Muscle of arm (tissue), 12 donors: ENCODE data around the gene MYH10. TPM values are rescaled to one million over a fixed set of nuclear protein-coding genes. Genes with fewer than 3 reads are reported as not detected.

ENCODE experiments used
- DNase-seq: peaks from one replicate; pipeline ENCODE4 v3.0.0-alpha.2; 2013
- polyA plus RNA-seq, 12 donors: library from polyadenylated mRNA; unstranded; fragments of 120-200 nt; gene quantifications; one replicate each; pipeline ENCODE4 v1.2.1, GENCODE V29; 2013; ENCODE audit not compliant: insufficient read length in 12 of 12

MYH10 gene
- polyA plus RNA-seq, 12 donors: 46.1 to 100 (median 61.5) TPM; not detected in 1

GRCh38 chr17:8475781-8476180, 154.7 kb downstream of the MYH10 start:
- no peak for DNase-seq

GRCh38 chr17:8475227-8475626, 155.3 kb downstream of the MYH10 start:
- no peak for DNase-seq

GRCh38 chr17:8474826-8475225, 155.7 kb downstream of the MYH10 start:
- no peak for DNase-seq

GRCh38 chr17:8473451-8474192, 156.9 kb downstream of the MYH10 start:
- DNase-seq: no peak

GRCh38 chr17:8472663-8473062, 157.9 kb downstream of the MYH10 start:
- no peak for DNase-seq

- DNase-seq: no peak
These were observed 160.0 kb downstream of the MYH10 start for GRCh38 chr17:8470447-8471047.

- DNase-seq: no peak
These were observed 160.6 kb downstream of the MYH10 start for GRCh38 chr17:8469964-8470363.

- DNase-seq: no peak
These were observed 161.5 kb downstream of the MYH10 start for GRCh38 chr17:8468980-8469379.

- DNase-seq: peak; percentile 81
These were observed 162.4 kb downstream of the MYH10 start for GRCh38 chr17:8468127-8468526.

- no peak for DNase-seq
These were observed 163.0 kb downstream of the MYH10 start for GRCh38 chr17:8467527-8467926.

GRCh38 chr17:8466873-8467272, 163.7 kb downstream of the MYH10 start:
- no peak for DNase-seq

- DNase-seq: no peak
These were observed 164.1 kb downstream of the MYH10 start for GRCh38 chr17:8466456-8466855.

- no peak for DNase-seq
These were observed 164.8 kb downstream of the MYH10 start for GRCh38 chr17:8465759-8466158.

- DNase-seq: no peak
These were observed 165.2 kb downstream of the MYH10 start for GRCh38 chr17:8465356-8465755.

- no peak for DNase-seq
These were observed 165.6 kb downstream of the MYH10 start for GRCh38 chr17:8464941-8465340.

- no peak for DNase-seq
These were observed 167.4 kb downstream of the MYH10 start for GRCh38 chr17:8463099-8463498.

GRCh38 chr17:8462564-8462963, 168.0 kb downstream of the MYH10 start:
- DNase-seq: no peak

- DNase-seq: no peak
These were observed 170.7 kb downstream of the MYH10 start for GRCh38 chr17:8459831-8460230.

- DNase-seq: no peak
These were observed 171.4 kb downstream of the MYH10 start for GRCh38 chr17:8459107-8459506.

GRCh38 chr17:8458128-8458527, 172.4 kb downstream of the MYH10 start:
- no peak for DNase-seq

- DNase-seq: no peak
These were observed 174.8 kb downstream of the MYH10 start for GRCh38 chr17:8455665-8456209.

- DNase-seq: no peak
These were observed 177.2 kb downstream of the MYH10 start for GRCh38 chr17:8453326-8453725.

GRCh38 chr17:8451933-8452614, 178.5 kb downstream of the MYH10 start:
- no peak for DNase-seq
